Measurements from ENCODE around the gene CLPTM1.

The CLPTM1 gene

GRCh38 chr19:45010306-45010705, 55.1 kb downstream of the CLPTM1 start:
- no peak for DNase-seq (ENCODE audit: low spot score)

DNA sequence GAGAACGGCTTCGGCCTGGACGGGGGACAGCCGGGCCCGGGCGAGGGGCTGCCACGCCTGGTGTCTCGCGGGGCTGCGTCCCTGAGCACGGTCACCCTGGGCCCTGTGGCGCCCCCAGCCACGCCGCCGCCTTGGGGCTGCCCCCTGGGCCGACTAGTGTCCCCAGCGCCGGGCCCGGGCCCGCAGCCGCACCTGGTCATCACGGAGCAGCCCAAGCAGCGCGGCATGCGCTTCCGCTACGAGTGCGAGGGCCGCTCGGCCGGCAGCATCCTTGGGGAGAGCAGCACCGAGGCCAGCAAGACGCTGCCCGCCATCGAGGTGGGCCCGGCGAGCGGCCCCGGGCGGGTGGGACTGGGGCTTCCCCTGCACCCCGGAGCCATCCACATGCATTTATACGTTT, 56.8 kb downstream of the CLPTM1 start:
- no peak for DNase-seq (ENCODE audit: low spot score)

- peak; percentile 89 for DNase-seq (ENCODE audit: low spot score)
These were observed 61.5 kb downstream of the CLPTM1 start for GRCh38 chr19:45016388-45017314.

DNA sequence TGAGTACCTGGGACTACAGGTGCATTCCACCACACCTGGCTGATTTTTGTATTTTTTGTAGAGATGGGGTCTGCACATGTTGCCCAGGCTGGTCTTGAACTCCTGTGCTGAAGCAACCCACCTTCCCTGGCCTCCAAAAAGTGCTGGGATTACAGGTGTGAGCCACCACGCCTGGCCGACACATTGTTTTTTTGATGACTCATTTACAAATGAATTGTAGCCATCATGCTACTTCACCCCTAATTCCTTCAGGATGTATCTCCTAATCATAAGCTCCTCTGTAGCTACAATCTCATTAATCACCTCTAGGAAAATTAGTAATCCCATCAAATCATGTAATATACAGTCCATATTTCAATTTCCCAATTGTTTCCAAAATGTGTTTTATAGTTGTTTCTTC, 64.0 kb downstream of the CLPTM1 start:
- DNase-seq (ENCODE audit: low spot score), result no peak

GRCh38 chr19:45020071-45020470, 64.9 kb downstream of the CLPTM1 start:
- DNase-seq (ENCODE audit: low spot score), result no peak

DNA sequence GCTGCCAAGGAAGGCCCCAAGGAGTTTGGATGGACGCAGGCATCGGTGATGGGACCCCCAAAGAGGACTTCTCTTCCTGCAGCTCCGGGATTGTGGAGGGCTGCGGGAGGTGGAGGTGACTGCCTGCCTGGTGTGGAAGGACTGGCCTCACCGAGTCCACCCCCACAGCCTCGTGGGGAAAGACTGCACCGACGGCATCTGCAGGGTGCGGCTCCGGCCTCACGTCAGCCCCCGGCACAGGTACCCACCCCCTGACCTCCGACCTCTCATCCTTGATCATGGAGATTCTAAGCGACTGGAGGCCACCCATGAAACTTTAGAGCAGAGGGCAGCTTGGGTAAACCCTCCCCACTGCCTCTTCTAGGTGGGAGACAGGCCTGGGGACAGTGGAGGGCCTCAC, 66.8 kb downstream of the CLPTM1 start:
- no peak for DNase-seq (ENCODE audit: low spot score)

GRCh38 chr19:45023048-45023447, 67.9 kb downstream of the CLPTM1 start:
- DNase-seq (ENCODE audit: low spot score), result no peak

DNA sequence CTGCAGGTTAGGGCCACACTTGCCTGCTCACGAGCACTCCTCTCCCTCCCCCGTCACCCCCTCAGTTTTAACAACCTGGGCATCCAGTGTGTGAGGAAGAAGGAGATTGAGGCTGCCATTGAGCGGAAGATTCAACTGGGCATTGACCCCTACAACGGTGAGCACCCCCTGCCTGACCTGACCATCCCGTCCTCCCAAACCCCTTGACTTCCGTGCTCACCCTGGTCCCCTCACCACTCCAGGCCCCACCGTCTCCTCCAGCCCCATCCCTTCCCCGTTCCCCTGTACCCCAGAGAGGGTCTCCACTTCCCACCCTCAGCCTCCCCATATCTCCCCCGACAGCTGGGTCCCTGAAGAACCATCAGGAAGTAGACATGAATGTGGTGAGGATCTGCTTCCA, 70.1 kb downstream of the CLPTM1 start:
- DNase-seq (ENCODE audit: low spot score), result no peak

DNA sequence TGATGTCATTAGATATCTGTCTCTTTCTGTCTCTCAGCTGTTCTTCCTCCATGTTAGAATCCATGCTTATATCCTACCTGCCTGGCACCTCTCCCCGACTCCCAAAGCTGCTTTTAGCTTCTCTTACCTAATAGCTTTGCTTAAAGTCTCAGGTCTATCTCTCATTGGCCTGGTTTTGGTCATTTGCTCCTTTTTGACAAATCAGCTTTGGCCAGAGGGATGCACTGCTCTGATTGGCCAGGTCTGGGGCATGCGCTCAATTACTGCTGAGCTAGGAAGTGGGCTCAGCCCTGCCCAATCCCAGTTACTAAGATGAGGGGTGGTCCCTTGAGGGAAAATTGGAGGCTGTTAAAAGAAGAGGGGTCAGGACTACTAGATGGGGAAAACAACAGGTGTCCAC, 72.2 kb downstream of the CLPTM1 start:
- no peak for DNase-seq (ENCODE audit: low spot score)

GRCh38 chr19:45030825-45031224, 75.6 kb downstream of the CLPTM1 start:
- no peak for DNase-seq (ENCODE audit: low spot score)

- DNase-seq (ENCODE audit: low spot score), result no peak
These were observed 77.2 kb downstream of the CLPTM1 start for GRCh38 chr19:45032421-45032820.

- no peak for DNase-seq (ENCODE audit: low spot score)
These were observed 80.6 kb downstream of the CLPTM1 start for GRCh38 chr19:45035755-45036154.

DNA sequence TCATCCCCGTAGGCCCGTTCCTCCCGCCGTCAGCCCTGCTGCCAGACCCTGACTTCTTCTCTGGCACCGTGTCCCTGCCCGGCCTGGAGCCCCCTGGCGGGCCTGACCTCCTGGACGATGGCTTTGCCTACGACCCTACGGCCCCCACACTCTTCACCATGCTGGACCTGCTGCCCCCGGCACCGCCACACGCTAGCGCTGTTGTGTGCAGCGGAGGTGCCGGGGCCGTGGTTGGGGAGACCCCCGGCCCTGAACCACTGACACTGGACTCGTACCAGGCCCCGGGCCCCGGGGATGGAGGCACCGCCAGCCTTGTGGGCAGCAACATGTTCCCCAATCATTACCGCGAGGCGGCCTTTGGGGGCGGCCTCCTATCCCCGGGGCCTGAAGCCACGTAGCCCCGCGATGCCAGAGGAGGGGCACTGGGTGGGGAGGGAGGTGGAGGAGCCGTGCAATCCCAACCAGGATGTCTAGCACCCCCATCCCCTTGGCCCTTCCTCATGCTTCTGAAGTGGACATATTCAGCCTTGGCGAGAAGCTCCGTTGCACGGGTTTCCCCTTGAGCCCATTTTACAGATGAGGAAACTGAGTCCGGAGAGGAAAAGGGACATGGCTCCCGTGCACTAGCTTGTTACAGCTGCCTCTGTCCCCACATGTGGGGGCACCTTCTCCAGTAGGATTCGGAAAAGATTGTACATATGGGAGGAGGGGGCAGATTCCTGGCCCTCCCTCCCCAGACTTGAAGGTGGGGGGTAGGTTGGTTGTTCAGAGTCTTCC, 82.4 kb downstream of the CLPTM1 start:
- no peak for DNase-seq (ENCODE audit: low spot score)

GRCh38 chr19:45038931-45039893, 84.0 kb downstream of the CLPTM1 start, which contains the start of gene CLASRP:
CLASRP (plus strand) TSS chr19:45039045; CDS start chr19:45040213, 1,168 bp downstream.
- DNase-seq (ENCODE audit: low spot score), result peak; percentile 95

GRCh38 chr19:45040059-45040771, 85.0 kb downstream of the CLPTM1 start:
- no peak for DNase-seq (ENCODE audit: low spot score)

- DNase-seq (ENCODE audit: low spot score), result no peak
These were observed 85.9 kb downstream of the CLPTM1 start for GRCh38 chr19:45041125-45041524.

Measured in AG08396 (cell line).